GM19025 (cell line): Measurements from ENCODE around the gene AP1AR.
"Not testable (repeated sequence)": the region's sequence is repeated elsewhere in the genome, so short reads cannot be mapped to it uniquely, and the experiment has no call there.

ENCODE experiments used
- ATAC-seq: cut with Tn5 transposase; IDR thresholded peaks from one replicate; pipeline ENCODE4 v1.9.1; 2021; ENCODE audit warnings: mild to moderate bottlenecking, low read depth, moderate library complexity; ENCODE audit not compliant: unreplicated experiment

Gene AP1AR

GRCh38 chr4:112231779-112232713, at the start of gene AP1AR:
TSS of gene AP1AR (plus strand) at chr4:112231787. CDS start at chr4:112232092, 305 bp downstream.
- ATAC-seq = peak; percentile 59

GRCh38 chr4:112182604-112183003, 49.0 kb upstream of the AP1AR start:
- no peak for ATAC-seq

- no peak for ATAC-seq
These were observed 48.3 kb upstream of the AP1AR start for GRCh38 chr4:112183252-112183651.

- ATAC-seq = no peak
These were observed 47.1 kb upstream of the AP1AR start for GRCh38 chr4:112184438-112184837.

- ATAC-seq = no peak
These were observed 46.3 kb upstream of the AP1AR start for GRCh38 chr4:112185334-112185733.

GRCh38 chr4:112185740-112186670, 45.6 kb upstream of the AP1AR start:
- ATAC-seq = no peak

GRCh38 chr4:112189754-112190153, 41.8 kb upstream of the AP1AR start:
- no peak for ATAC-seq

- no peak for ATAC-seq
These were observed 40.9 kb upstream of the AP1AR start for GRCh38 chr4:112190684-112191083.

- ATAC-seq = no peak
These were observed 35.1 kb upstream of the AP1AR start for GRCh38 chr4:112196461-112196860.

GRCh38 chr4:112199041-112199440, 32.5 kb upstream of the AP1AR start:
- ATAC-seq = no peak

- no peak for ATAC-seq
These were observed 29.6 kb upstream of the AP1AR start for GRCh38 chr4:112201915-112202505.

GRCh38 chr4:112203593-112203992, 28.0 kb upstream of the AP1AR start:
- no peak for ATAC-seq

- ATAC-seq = no peak
These were observed 25.2 kb upstream of the AP1AR start for GRCh38 chr4:112206431-112206830.

GRCh38 chr4:112208137-112209095, 23.2 kb upstream of the AP1AR start:
- not testable (repeated sequence) for ATAC-seq

GRCh38 chr4:112210777-112211176, 20.8 kb upstream of the AP1AR start:
- no peak for ATAC-seq

GRCh38 chr4:112213091-112213490, 18.5 kb upstream of the AP1AR start:
- ATAC-seq = no peak

GRCh38 chr4:112213856-112214255, 17.7 kb upstream of the AP1AR start:
- no peak for ATAC-seq

- no peak for ATAC-seq
These were observed 17.0 kb upstream of the AP1AR start for GRCh38 chr4:112214390-112215264.
